ENCODE measurements around the gene MPZL2. TPM values are rescaled to one million over a fixed set of nuclear protein-coding genes. Genes with fewer than 3 reads are reported as not detected.
A peak's percentile ranks its signal among the peaks of the same experiment; 100 is the strongest.

Gene MPZL2
- total and polyA plus RNA-seq, 9 of the 15 experiments (the other 6 are each of a cell fraction or from before 2014, with no cell fraction given): 0.09 to 0.28 (median 0.18) TPM; not detected in 2

- Histone ChIP-seq H3K27me3 (ENCODE audit: control insufficient read depth in 2 of 2, insufficient read depth in 2 of 2, low read length in 2 of 2) (peaks cover 18 to 20% of the 10 kb centered on the region in 2 experiments), H3K27ac (ENCODE audit: extremely low read depth, low read depth, low read length) (no peak overlapping the region), H3K4me2 (ENCODE audit: insufficient read depth, low read length) (no peak overlapping the region), H3K79me2 (ENCODE audit: control insufficient read depth, insufficient read depth, low read length) (no peaks in the 10 kb centered on the region), H3K9me3 (replicated peaks; ENCODE audit: control insufficient read depth, insufficient read depth, low read depth, low read length) (no peaks in the 10 kb centered on the region), H3K4me3 (no peak overlapping the region), H3K9me1 (ENCODE audit: control insufficient read depth, insufficient read depth, low read length) (no peaks in the 10 kb centered on the region), H2AFZ (ENCODE audit: low read depth, low read length) (0 out of 2 replicates have a peak overlapping the region, but pooled peaks have one; percentile 34), H4K20me1 (replicated peaks; ENCODE audit: control insufficient read depth, insufficient read depth, low read length) (no peaks in the 10 kb centered on the region), H3K36me3 (ENCODE audit: control insufficient read depth, insufficient read depth, low read length) (no peaks in the 10 kb centered on the region), H3K4me1 (replicated peaks in 1 of 2; ENCODE audit: control insufficient read depth in 2 of 2, insufficient read depth in 2 of 2, low read length in 2 of 2) (peaks cover 0 to 5% of the 10 kb centered on the region in 2 experiments; a peak in 2 of 5 replicates), H3K9ac (ENCODE audit: insufficient read depth in 1 of 2, low read depth in 2 of 2, low read length in 2 of 2) (no peak overlapping the region)
- ChIA-PET CTCF (ENCODE audit: low intra/inter-chr PET ratio) (no interaction called here), POLR2A (interaction anchor here (1.0 kb wide), 1 partner anchor 12 kb away, joined by 4 read pairs; the partner anchor contains the start of gene JAML)
- ATAC-seq: no peak
- no peak for FAIRE-seq
- no peak for DNase-seq (ENCODE audit: extremely low read depth in 1 of 4, low spot score in 3 of 4)
- BruUV-seq (replicated peaks): no TSS peak
- in situ Hi-C loops (cut with MboI) (no loop called here), intact Hi-C loops (cut with micrococcal nuclease) (no loop called here)
- 0% methylated on average over 2 of the region's 2 CpGs for WGBS (ENCODE audit: insufficient coverage, low coverage, missing lambda C conversion rate)
- TF ChIP-seq SPI1 (IDR thresholded peaks at IDR 0.05; ENCODE audit: borderline replicate concordance, low read depth, low read length) (peak; percentile 15; the same call in 1 of the 2 replicates), NUFIP1 (IDR thresholded peaks at IDR 0.05; ENCODE audit: partially characterized antibody) (no peak), TEAD4 (IDR thresholded peaks at IDR 0.05; ENCODE audit: low read length) (no peak), TEAD4 (CRISPR knock-in tag; IDR thresholded peaks at IDR 0.05; ENCODE audit: borderline replicate concordance) (no peak), ESRRA (IDR thresholded peaks at IDR 0.05; ENCODE audit: borderline replicate concordance, low read depth) (0 out of 2 replicates have a peak, but pooled peaks have one; percentile 17), SMARCA5 (IDR thresholded peaks at IDR 0.05) (peak; percentile 70; the same call in 1 of the 2 replicates), RBM25 (IDR thresholded peaks at IDR 0.05; ENCODE audit: low read depth, low read length, severe bottlenecking) (peak; percentile 64), NBN (IDR thresholded peaks at IDR 0.05; ENCODE audit: low read depth) (no peak), SNRNP70 (optimal IDR thresholded peaks at IDR 0.05; ENCODE audit: low read depth, low read length) (no peak), ARID4B (CRISPR knock-in tag; IDR thresholded peaks at IDR 0.05) (no peak), ELF4 (CRISPR knock-in tag; IDR thresholded peaks at IDR 0.05) (no peak), ZNF263 (CRISPR knock-in tag; IDR thresholded peaks at IDR 0.05; ENCODE audit: borderline replicate concordance) (no peak), HNRNPK (IDR thresholded peaks at IDR 0.05; ENCODE audit: low read depth, low read length, poor library complexity, severe bottlenecking) (no peak), CBX2 (IDR thresholded peaks at IDR 0.05; ENCODE audit: insufficient read depth, low read length, poor library complexity, severe bottlenecking) (no peak), BRF1 (IDR thresholded peaks at IDR 0.05; ENCODE audit: borderline replicate concordance, extremely low read depth, insufficient read length) (no peak), BCOR (IDR thresholded peaks at IDR 0.05) (peak; percentile 88)
Measured at GRCh38 chr11:118212781-118213191, 51.3 kb downstream of the MPZL2 start.

All from K562 (cell line).